Measurements from ENCODE around the gene AKAP6. TPM values are rescaled to one million over a fixed set of nuclear protein-coding genes. Genes with fewer than 3 reads are reported as not detected.

The AKAP6 gene
- total and polyA plus RNA-seq, 12 donors: 0.71 to 24.7 (median 8.1) TPM

DNA sequence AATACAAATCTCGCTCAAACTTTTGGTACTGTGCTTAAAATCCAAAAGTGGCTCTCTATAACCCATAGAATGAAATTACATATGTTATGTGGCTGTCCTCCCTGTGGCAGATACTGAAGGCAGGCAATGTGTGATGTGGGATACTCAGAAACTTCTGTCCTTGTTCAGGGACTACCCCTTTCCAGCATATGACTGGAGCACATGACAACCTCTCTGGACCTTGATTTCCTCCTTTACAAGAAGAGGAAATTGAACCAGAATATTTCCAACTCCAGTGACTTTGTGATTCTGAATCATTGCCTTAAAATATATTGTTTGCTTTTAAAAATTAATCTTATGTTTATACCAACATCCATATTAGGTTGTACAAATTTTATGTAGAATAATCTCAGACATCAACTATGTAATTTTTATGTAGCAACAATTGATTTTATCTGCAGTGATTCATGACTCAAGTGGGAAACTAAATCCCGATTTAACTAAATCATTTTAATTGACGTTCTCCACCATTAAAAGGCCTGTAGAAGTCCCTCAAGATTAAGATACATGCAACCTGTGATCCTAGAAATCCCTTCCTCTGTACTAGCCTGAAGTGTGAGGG, 162.4 kb downstream of the AKAP6 start:
- H3K9me3 ChIP-seq (replicated peaks in 1 of 3): no peaks in the 10 kb centered on the region
- no peak overlapping the region for H3K27ac ChIP-seq
- H3K4me3 ChIP-seq: no peak overlapping the region
- peaks cover 0 to 16% of the 10 kb centered on the region in 2 donors for H3K4me1 ChIP-seq (replicated peaks in 1 of 2)
- no peaks in the 10 kb centered on the region for H3K36me3 ChIP-seq (replicated peaks in 1 of 2)
- TF ChIP-seq, protein P1, sequence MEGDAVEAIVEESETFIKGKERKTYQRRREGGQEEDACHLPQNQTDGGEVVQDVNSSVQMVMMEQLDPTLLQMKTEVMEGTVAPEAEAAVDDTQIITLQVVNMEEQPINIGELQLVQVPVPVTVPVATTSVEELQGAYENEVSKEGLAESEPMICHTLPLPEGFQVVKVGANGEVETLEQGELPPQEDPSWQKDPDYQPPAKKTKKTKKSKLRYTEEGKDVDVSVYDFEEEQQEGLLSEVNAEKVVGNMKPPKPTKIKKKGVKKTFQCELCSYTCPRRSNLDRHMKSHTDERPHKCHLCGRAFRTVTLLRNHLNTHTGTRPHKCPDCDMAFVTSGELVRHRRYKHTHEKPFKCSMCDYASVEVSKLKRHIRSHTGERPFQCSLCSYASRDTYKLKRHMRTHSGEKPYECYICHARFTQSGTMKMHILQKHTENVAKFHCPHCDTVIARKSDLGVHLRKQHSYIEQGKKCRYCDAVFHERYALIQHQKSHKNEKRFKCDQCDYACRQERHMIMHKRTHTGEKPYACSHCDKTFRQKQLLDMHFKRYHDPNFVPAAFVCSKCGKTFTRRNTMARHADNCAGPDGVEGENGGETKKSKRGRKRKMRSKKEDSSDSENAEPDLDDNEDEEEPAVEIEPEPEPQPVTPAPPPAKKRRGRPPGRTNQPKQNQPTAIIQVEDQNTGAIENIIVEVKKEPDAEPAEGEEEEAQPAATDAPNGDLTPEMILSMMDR (IDR thresholded peaks at IDR 0.05): no peak
- TF ChIP-seq POLR2A (IDR thresholded peaks at IDR 0.05): no peak
- 80 to 85% (median 83%) methylated on average over 3 of the region's 3 CpGs for WGBS, 4 donors
- no peaks in the 10 kb centered on the region for H3K27me3 ChIP-seq
- DNase-seq: no peak
- intact Hi-C loops (cut with DNase I): no loop called here

GRCh38 chr14:32492457-32492856, 163.4 kb downstream of the AKAP6 start:
- intact Hi-C loops (cut with DNase I): no loop called here
- H3K27me3 ChIP-seq: no peaks in the 10 kb centered on the region
- TF ChIP-seq, protein P1 (IDR thresholded peaks at IDR 0.05): no peak
- no peak for TF ChIP-seq POLR2A (IDR thresholded peaks at IDR 0.05)
- H3K4me3 ChIP-seq: no peak overlapping the region
- no peak for DNase-seq
- no peak overlapping the region for H3K27ac ChIP-seq
- H3K4me1 ChIP-seq (replicated peaks in 1 of 2): peaks cover 0 to 16% of the 10 kb centered on the region in 2 donors
- H3K36me3 ChIP-seq (replicated peaks in 1 of 2): no peaks in the 10 kb centered on the region
- H3K9me3 ChIP-seq (replicated peaks in 1 of 3): no peaks in the 10 kb centered on the region

DNA sequence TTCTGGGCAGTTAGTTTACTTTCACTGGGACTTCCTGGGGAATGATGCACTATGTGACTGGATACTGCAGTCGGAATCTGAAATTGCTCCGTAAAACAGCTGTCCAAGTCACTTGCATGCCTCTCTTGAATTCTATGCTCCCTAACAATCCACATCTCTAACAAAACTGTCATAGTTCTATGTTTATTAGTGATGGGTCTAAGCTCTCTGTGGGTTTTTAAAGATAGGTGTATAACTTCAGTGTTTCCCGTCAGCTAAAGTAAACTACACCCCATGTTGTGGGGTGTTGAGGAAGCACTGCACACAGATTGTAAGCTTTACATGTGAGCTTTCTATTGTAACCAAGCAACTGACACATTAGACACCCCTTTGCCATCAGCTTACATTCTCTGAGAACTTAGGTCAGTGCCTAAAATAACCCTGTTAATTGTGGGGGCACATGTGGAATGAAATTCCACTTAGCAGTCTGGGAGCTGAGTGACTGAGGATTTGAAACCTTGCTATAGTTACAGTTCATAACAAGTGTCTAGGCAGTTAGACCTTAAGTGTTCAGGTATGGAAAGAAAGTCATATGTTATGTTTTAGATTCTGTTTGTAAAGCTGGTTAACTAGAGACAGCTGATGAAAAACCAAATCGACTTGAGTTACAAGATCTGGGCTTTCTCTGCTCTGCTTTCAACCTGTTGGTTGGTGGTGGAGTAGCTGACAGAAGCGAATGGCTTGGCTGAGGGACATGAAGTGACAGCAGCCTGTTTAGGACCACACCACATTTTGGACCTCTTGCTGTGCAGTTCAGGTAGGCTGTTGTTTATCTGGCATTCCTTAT, 165.7 kb downstream of the AKAP6 start:
- Histone ChIP-seq H3K27me3 (no peaks in the 10 kb centered on the region), H3K27ac (no peak overlapping the region), H3K36me3 (replicated peaks in 1 of 2) (no peaks in the 10 kb centered on the region), H3K4me1 (replicated peaks in 1 of 2) (peaks cover 0 to 17% of the 10 kb centered on the region in 2 donors), H3K4me3 (no peak overlapping the region), H3K9me3 (replicated peaks in 1 of 3) (no peaks in the 10 kb centered on the region)
- intact Hi-C loops (cut with DNase I): no loop called here
- TF ChIP-seq POLR2A (IDR thresholded peaks at IDR 0.05): no peak
- TF ChIP-seq, protein P1 (IDR thresholded peaks at IDR 0.05): no peak
- DNase-seq: no peak
- WGBS, 4 donors: 80 to 88% (median 87%) methylated on average over 5 of the region's 5 CpGs

DNA sequence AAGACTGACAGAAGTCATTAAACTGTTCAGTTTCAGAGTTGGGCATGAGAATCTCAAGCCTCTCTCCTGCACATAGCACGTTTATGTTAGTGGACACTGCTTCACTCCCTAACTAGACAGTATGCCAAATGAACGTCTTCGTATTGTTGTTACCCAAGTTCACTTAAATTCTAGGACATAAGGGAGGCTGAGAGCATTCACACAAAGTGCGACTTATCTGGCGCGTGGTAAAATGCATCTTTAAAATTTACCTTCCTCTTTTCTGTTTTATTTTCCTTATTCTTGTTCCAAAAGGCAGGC, 166.3 kb downstream of the AKAP6 start:
- no peaks in the 10 kb centered on the region for H3K9me3 ChIP-seq (replicated peaks in 1 of 3)
- H3K4me3 ChIP-seq: no peak overlapping the region
- no peak for DNase-seq
- WGBS, 4 donors: 85 to 89% (median 88%) methylated on average over 6 of the region's 6 CpGs
- H3K27me3 ChIP-seq: no peaks in the 10 kb centered on the region
- TF ChIP-seq POLR2A (IDR thresholded peaks at IDR 0.05): no peak
- TF ChIP-seq, protein P1 (IDR thresholded peaks at IDR 0.05): no peak
- H3K4me1 ChIP-seq (replicated peaks in 1 of 2): peaks cover 0 to 20% of the 10 kb centered on the region in 2 donors
- no peak overlapping the region for H3K27ac ChIP-seq
- intact Hi-C loops (cut with DNase I): no loop called here
- H3K36me3 ChIP-seq (replicated peaks in 1 of 2): no peaks in the 10 kb centered on the region

All from adrenal gland (tissue), 12 donors.